Transverse colon (tissue), 3 donors: ENCODE measurements around the gene ZNF335.

Source experiments
- CTCF ChIP-seq, 5 experiments: fragments of 200-600 bp in 3 of 5; fragments of 450-650 bp in 2 of 5; sonication (generic) in 3 of 5; IDR thresholded peaks; 1 replicate in 2 of 5; 2 replicates in 3 of 5; pipeline ENCODE4 v1.5.1; 2016 to 2017; ENCODE audit warnings: antibody characterized with exemption in 5 of 5, inconsistent platforms in 3 of 5, mild to moderate bottlenecking in 2 of 5, moderate library complexity in 1 of 5
- EP300 ChIP-seq: sonication (generic); formaldehyde crosslinking; IDR thresholded peaks from one replicate; pipeline ENCODE4 v1.6.1; 2017; ENCODE audit warnings: antibody characterized with exemption, low read depth

GRCh38 chr20:45991616-45992015 lies 19.6 kb upstream of the ZNF335 start:
- no peak for TF ChIP-seq EP300
- no peak for TF ChIP-seq CTCF (IDR thresholded peaks at IDR 0.05)
